SU-DHL-6 (cell line): ENCODE measurements around the gene CLPTM1L.

Source experiments
- EZH2phosphoT487 ChIP-seq: fragments of 200-600 bp; sonication (generic), shearing (Covaris generic); conservative IDR thresholded peaks from 2 replicates; pipeline ENCODE4 v1.6.1; 2018; ENCODE audit warnings: mild to moderate bottlenecking, antibody characterized with exemption, low read length, moderate library complexity, mixed read lengths
- TF ChIP-seq, protein P1 (sequence below): fragments of 200-600 bp; sonication (generic); IDR thresholded peaks from one replicate; pipeline ENCODE4 v1.5.1; 2017; ENCODE audit warnings: antibody characterized with exemption, mild to moderate bottlenecking, low read length, moderate library complexity; ENCODE audit not compliant: insufficient read depth, poor library complexity, severe bottlenecking

DNA sequence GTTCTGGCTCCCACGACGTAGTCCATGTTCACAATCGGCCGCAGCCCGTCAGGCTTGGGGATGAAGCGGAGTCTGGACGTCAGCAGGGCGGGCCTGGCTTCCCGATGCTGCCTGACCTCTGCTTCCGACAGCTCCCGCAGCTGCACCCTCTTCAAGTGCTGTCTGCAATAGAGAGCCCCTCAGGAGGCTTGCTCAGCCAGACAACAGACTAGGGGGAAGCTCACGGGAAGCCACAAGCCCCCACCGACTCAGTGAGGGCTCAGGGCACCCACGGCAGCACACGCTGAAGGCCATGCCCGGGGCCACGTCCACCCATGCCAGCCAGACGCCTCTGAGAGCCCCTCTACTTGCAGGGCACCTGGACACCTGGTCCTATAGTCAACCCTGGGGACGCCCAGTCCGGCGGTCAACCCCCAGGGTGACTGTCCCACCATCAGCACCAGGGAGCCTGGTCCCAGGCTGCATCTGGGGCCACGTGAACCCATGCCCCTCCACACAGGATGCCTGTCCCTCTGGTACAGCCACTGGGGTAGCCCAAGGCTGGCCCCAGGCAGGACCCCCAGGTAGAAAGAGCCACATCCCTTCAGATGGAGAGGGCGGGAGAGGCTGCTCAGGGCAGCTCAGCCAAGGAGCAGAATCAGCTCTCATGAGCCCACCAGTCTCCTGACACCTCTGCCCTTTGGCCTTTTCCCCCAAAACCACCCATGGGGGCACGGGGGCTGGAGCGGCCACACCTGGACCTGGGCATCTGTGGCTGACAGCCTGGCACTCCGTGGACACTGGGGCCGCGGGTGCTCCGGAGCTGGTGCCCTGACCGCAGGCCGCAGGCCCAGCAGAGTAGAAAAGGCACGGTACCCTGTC is 64.5 kb downstream of the CLPTM1L start:
- TF ChIP-seq, protein P1, sequence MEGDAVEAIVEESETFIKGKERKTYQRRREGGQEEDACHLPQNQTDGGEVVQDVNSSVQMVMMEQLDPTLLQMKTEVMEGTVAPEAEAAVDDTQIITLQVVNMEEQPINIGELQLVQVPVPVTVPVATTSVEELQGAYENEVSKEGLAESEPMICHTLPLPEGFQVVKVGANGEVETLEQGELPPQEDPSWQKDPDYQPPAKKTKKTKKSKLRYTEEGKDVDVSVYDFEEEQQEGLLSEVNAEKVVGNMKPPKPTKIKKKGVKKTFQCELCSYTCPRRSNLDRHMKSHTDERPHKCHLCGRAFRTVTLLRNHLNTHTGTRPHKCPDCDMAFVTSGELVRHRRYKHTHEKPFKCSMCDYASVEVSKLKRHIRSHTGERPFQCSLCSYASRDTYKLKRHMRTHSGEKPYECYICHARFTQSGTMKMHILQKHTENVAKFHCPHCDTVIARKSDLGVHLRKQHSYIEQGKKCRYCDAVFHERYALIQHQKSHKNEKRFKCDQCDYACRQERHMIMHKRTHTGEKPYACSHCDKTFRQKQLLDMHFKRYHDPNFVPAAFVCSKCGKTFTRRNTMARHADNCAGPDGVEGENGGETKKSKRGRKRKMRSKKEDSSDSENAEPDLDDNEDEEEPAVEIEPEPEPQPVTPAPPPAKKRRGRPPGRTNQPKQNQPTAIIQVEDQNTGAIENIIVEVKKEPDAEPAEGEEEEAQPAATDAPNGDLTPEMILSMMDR = no peak
- no peak for TF ChIP-seq EZH2phosphoT487
